WTC11 (cell line): ENCODE results near the gene SELENOS. TPM values are rescaled to one million over a fixed set of nuclear protein-coding genes. Genes with fewer than 3 reads are reported as not detected.

Experiments used
- ATAC-seq: fragments of 200-7000 bp; cut with Tn5 transposase; 2 replicates; pipeline ENCODE4 v1.10.0; 2021; ENCODE audit warnings: mild to moderate bottlenecking, moderate library complexity
- CTCF ChIA-PET: fragments of 300-600 bp; sonication (Branson Sonifier 250); formaldehyde crosslinking; loops from one replicate; lab custom pipeline; 2021; ENCODE audit warnings: antibody characterized with exemption; lab: Charles Lee
- POLR2A ChIA-PET: fragments of 350-600 bp; sonication (Branson Sonifier 250); formaldehyde crosslinking; loops from one replicate; lab custom pipeline; 2021; ENCODE audit warnings: antibody characterized with exemption; lab: Charles Lee
- DNase-seq: peaks from one replicate; pipeline ENCODE4 v3.0.0; 2021; ENCODE audit warnings: low spot score
- H3K27ac Mint-ChIP-seq: 2 replicates; pipeline ENCODE4 v1.8.0; 2021; ENCODE audit warnings: mixed read lengths
- H3K27me3 Mint-ChIP-seq: 2 replicates; pipeline ENCODE4 v1.8.0; 2021; ENCODE audit warnings: low read depth, mild to moderate bottlenecking, moderate library complexity, mixed read lengths
- H3K36me3 Mint-ChIP-seq: 2 replicates; pipeline ENCODE4 v1.8.0; 2021; ENCODE audit warnings: mixed read lengths
- H3K4me1 Mint-ChIP-seq: 2 replicates; pipeline ENCODE4 v1.8.0; 2022; ENCODE audit warnings: mixed read lengths
- H3K4me3 Mint-ChIP-seq: 2 replicates; pipeline ENCODE4 v1.8.0; 2021; ENCODE audit warnings: mild to moderate bottlenecking, moderate library complexity, mixed read lengths
- H3K9me3 Mint-ChIP-seq: 2 replicates; pipeline ENCODE4 v1.8.0; 2021; ENCODE audit warnings: mixed read lengths
- KAT7 ChIP-seq: sonication (generic); formaldehyde crosslinking; IDR thresholded peaks from 2 replicates; pipeline ENCODE4 v1.8.1; 2023; ENCODE audit warnings: missing genetic modification reagents, mild to moderate bottlenecking, borderline replicate concordance
- NR1H2 ChIP-seq: sonication (generic); formaldehyde crosslinking; IDR thresholded peaks from 2 replicates; pipeline ENCODE4 v1.9.0; 2021; ENCODE audit warnings: mild to moderate bottlenecking, moderate library complexity, missing genetic modification reagents
- NR3C1 ChIP-seq: sonication (generic); formaldehyde crosslinking; conservative IDR thresholded peaks from 2 replicates; pipeline ENCODE4 v1.8.1; 2023; ENCODE audit warnings: low read depth, mild to moderate bottlenecking, missing genetic modification reagents
- SMAD3 ChIP-seq: sonication (generic); formaldehyde crosslinking; IDR thresholded peaks from 2 replicates; pipeline ENCODE4 v1.8.0; 2022; ENCODE audit warnings: missing genetic modification reagents, mild to moderate bottlenecking, borderline replicate concordance
- SOX15 ChIP-seq: fragments of 250-450 bp; sonication (Bioruptor Pico); IDR thresholded peaks from 2 replicates; pipeline ENCODE4 v1.9.0; 2021; ENCODE audit warnings: mild to moderate bottlenecking
- TEAD1 ChIP-seq: sonication (generic); formaldehyde crosslinking; IDR thresholded peaks from 2 replicates; pipeline ENCODE4 v1.8.0; 2022; ENCODE audit warnings: mild to moderate bottlenecking, missing genetic modification reagents
- ZBTB21 ChIP-seq: sonication (generic); formaldehyde crosslinking; IDR thresholded peaks from 2 replicates; pipeline ENCODE4 v1.8.1; 2023; ENCODE audit warnings: mild to moderate bottlenecking, missing genetic modification reagents, borderline replicate concordance
- ZNF219 ChIP-seq: sonication (generic); formaldehyde crosslinking; IDR thresholded peaks from 2 replicates; pipeline ENCODE4 v1.8.0; 2023; ENCODE audit warnings: missing genetic modification reagents, mild to moderate bottlenecking, borderline replicate concordance
- total RNA-seq: library from RNA; stranded (reverse); gene quantifications from 3 replicates; pipeline ENCODE4 v1.2.3, GENCODE V29; 2021
- TF ChIP-seq, protein P1 (sequence below): sonication (generic); formaldehyde crosslinking; IDR thresholded peaks from 2 replicates; pipeline ENCODE4 v1.8.0; 2022; ENCODE audit warnings: missing genetic modification reagents
- TF ChIP-seq, protein P2 (sequence below): sonication (generic); formaldehyde crosslinking; IDR thresholded peaks from 2 replicates; pipeline ENCODE4 v1.8.1; 2023; ENCODE audit warnings: mild to moderate bottlenecking, missing genetic modification reagents
- TF ChIP-seq, protein P3 (sequence below): sonication (generic); formaldehyde crosslinking; IDR thresholded peaks from 2 replicates; pipeline ENCODE4 v1.8.1; 2022; ENCODE audit warnings: mild to moderate bottlenecking, moderate library complexity, missing genetic modification reagents
- TF ChIP-seq, protein P4 (sequence below): sonication (generic); formaldehyde crosslinking; conservative IDR thresholded peaks from 2 replicates; pipeline ENCODE4 v1.8.1; 2023; ENCODE audit warnings: mild to moderate bottlenecking, low read depth, missing genetic modification reagents, moderate library complexity
- TF ChIP-seq, protein P5 (sequence below): sonication (generic); formaldehyde crosslinking; IDR thresholded peaks from 2 replicates; pipeline ENCODE4 v1.8.1; 2022; ENCODE audit warnings: missing genetic modification reagents, borderline replicate concordance
- TF ChIP-seq, protein P6 (sequence below): sonication (generic); formaldehyde crosslinking; IDR thresholded peaks from 2 replicates; pipeline ENCODE4 v1.8.1; 2023; ENCODE audit warnings: mild to moderate bottlenecking, moderate library complexity, missing genetic modification reagents

Gene SELENOS
- total RNA-seq, 1 experiment from 2014 or later: 43.8 TPM

DNA sequence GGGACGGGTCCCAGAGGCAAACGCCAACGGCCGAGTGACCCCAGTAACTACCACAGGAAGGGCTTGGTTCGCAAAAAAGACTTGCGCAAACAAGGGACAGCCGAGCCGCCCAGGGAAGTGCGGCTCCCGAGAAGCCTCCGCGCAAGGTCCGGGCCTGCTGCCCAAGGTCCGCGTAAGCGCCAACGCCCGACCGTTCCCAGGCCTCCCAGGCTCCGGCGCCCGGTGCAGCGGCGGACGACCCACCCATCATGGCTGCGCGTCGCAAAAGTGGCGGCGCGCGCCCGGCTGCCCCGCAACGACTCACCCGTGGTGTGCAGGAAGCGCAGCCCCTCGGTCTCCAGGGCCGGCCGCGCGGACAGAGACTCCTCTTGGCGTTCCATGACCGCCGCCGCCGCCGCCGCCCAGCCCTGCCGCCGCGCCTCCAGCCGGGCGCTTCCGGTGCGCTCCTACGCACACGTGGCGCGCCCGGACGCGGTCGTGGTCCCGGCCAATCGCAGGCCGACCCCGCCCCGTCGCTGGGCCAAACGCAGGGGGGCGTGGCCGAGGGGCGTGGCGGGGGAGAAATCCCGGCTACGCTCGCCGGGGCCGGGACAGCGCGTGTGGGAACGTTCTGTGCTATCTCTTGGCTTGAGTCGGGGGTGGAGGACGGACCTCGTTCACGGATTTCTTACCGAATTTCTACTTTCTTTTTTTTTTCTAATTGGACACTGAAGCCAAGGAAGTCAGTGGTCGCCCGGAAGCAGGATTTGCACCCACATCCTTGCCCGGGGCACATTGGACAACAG, at the start of gene SELENOS (continued):
- TF ChIP-seq, protein P1, sequence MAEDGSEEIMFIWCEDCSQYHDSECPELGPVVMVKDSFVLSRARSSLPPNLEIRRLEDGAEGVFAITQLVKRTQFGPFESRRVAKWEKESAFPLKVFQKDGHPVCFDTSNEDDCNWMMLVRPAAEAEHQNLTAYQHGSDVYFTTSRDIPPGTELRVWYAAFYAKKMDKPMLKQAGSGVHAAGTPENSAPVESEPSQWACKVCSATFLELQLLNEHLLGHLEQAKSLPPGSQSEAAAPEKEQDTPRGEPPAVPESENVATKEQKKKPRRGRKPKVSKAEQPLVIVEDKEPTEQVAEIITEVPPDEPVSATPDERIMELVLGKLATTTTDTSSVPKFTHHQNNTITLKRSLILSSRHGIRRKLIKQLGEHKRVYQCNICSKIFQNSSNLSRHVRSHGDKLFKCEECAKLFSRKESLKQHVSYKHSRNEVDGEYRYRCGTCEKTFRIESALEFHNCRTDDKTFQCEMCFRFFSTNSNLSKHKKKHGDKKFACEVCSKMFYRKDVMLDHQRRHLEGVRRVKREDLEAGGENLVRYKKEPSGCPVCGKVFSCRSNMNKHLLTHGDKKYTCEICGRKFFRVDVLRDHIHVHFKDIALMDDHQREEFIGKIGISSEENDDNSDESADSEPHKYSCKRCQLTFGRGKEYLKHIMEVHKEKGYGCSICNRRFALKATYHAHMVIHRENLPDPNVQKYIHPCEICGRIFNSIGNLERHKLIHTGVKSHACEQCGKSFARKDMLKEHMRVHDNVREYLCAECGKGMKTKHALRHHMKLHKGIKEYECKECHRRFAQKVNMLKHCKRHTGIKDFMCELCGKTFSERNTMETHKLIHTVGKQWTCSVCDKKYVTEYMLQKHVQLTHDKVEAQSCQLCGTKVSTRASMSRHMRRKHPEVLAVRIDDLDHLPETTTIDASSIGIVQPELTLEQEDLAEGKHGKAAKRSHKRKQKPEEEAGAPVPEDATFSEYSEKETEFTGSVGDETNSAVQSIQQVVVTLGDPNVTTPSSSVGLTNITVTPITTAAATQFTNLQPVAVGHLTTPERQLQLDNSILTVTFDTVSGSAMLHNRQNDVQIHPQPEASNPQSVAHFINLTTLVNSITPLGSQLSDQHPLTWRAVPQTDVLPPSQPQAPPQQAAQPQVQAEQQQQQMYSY: peak; percentile 81

DNA sequence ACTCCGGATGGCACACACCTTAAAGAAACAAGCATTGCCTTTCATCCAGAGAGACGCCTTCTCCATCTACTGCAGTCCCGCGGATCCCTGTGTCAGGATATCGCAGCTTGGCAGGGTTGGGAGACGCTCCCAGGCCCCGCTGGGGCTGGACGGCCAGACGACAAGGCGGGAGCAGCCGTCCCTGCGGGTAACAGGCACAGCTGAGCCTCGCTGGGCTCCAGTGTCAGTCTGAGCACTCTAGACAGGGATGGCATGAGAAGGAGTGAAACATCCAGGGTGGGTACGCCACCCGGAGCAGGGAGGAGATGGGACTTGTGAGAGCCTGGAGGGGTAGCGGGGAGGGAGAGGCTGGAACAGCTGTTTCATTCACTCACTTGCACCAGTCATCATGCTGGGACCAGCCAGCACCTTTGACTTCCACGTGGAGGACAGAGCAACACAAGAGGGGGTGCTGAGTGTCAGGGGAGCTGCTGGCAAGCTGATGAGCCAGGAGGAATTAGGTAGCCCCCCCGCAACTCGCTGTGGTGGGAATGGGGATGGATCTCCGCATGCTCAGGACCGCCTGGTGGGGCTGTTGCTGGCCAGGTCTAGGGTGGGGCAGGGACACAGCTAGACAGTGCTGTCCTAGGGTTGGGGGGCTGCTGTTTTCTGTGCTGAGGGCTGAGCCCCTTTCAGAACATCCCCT, 49.3 kb upstream of the SELENOS start:
- DNase-seq (no peak), ATAC-seq (no peak)
- Mint-ChIP-seq H3K36me3 (no peaks in the 10 kb centered on the region), H3K27me3 (peaks cover 18% of the 10 kb centered on the region), H3K4me1 (no peaks in the 10 kb centered on the region), H3K27ac (no peak overlapping the region), H3K4me3 (no peak overlapping the region)
- POLR2A ChIA-PET: no interaction called here
- CTCF ChIA-PET: no interaction called here
- no peak for TF ChIP-seq KAT7
- TF ChIP-seq SOX15 (CRISPR knock-in tag): no peak
- TF ChIP-seq, protein P2, sequence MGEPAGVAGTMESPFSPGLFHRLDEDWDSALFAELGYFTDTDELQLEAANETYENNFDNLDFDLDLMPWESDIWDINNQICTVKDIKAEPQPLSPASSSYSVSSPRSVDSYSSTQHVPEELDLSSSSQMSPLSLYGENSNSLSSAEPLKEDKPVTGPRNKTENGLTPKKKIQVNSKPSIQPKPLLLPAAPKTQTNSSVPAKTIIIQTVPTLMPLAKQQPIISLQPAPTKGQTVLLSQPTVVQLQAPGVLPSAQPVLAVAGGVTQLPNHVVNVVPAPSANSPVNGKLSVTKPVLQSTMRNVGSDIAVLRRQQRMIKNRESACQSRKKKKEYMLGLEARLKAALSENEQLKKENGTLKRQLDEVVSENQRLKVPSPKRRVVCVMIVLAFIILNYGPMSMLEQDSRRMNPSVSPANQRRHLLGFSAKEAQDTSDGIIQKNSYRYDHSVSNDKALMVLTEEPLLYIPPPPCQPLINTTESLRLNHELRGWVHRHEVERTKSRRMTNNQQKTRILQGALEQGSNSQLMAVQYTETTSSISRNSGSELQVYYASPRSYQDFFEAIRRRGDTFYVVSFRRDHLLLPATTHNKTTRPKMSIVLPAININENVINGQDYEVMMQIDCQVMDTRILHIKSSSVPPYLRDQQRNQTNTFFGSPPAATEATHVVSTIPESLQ (CRISPR knock-in tag): no peak
- TF ChIP-seq, all 79 proteins: peak for 0
- H3K9me3 Mint-ChIP-seq: no peaks in the 10 kb centered on the region

DNA sequence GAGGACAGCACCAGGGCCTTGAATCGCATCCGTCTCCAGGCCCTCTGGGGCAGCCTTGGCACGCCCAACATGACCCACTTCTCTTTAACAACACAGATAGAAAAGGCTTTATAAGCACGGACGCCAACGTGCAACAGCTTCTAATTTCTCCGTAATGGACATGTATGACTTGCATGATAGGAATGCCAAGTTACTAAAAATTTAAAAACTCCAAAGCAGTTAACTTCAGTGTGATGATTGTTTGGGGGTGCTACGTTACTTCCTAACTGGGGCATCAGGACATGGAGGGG, 48.7 kb upstream of the SELENOS start:
- no peaks in the 10 kb centered on the region for H3K36me3 Mint-ChIP-seq
- ChIA-PET POLR2A (no interaction called here), CTCF (no interaction called here)
- H3K9me3 Mint-ChIP-seq: no peaks in the 10 kb centered on the region
- no peak for ATAC-seq
- no peak overlapping the region for H3K27ac Mint-ChIP-seq
- peaks cover 3% of the 10 kb centered on the region for H3K4me1 Mint-ChIP-seq
- peaks cover 13% of the 10 kb centered on the region for H3K27me3 Mint-ChIP-seq
- no peak for DNase-seq
- H3K4me3 Mint-ChIP-seq: no peak overlapping the region
- TF ChIP-seq, protein P3, sequence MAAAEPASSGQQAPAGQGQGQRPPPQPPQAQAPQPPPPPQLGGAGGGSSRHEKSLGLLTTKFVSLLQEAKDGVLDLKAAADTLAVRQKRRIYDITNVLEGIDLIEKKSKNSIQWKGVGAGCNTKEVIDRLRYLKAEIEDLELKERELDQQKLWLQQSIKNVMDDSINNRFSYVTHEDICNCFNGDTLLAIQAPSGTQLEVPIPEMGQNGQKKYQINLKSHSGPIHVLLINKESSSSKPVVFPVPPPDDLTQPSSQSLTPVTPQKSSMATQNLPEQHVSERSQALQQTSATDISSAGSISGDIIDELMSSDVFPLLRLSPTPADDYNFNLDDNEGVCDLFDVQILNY: no peak
- TF ChIP-seq, protein P4, sequence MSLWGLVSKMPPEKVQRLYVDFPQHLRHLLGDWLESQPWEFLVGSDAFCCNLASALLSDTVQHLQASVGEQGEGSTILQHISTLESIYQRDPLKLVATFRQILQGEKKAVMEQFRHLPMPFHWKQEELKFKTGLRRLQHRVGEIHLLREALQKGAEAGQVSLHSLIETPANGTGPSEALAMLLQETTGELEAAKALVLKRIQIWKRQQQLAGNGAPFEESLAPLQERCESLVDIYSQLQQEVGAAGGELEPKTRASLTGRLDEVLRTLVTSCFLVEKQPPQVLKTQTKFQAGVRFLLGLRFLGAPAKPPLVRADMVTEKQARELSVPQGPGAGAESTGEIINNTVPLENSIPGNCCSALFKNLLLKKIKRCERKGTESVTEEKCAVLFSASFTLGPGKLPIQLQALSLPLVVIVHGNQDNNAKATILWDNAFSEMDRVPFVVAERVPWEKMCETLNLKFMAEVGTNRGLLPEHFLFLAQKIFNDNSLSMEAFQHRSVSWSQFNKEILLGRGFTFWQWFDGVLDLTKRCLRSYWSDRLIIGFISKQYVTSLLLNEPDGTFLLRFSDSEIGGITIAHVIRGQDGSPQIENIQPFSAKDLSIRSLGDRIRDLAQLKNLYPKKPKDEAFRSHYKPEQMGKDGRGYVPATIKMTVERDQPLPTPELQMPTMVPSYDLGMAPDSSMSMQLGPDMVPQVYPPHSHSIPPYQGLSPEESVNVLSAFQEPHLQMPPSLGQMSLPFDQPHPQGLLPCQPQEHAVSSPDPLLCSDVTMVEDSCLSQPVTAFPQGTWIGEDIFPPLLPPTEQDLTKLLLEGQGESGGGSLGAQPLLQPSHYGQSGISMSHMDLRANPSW (CRISPR knock-in tag): no peak
- TF ChIP-seq TEAD1 (CRISPR knock-in tag): no peak
- no peak for TF ChIP-seq NR1H2 (CRISPR knock-in tag)
- TF ChIP-seq, protein P5, sequence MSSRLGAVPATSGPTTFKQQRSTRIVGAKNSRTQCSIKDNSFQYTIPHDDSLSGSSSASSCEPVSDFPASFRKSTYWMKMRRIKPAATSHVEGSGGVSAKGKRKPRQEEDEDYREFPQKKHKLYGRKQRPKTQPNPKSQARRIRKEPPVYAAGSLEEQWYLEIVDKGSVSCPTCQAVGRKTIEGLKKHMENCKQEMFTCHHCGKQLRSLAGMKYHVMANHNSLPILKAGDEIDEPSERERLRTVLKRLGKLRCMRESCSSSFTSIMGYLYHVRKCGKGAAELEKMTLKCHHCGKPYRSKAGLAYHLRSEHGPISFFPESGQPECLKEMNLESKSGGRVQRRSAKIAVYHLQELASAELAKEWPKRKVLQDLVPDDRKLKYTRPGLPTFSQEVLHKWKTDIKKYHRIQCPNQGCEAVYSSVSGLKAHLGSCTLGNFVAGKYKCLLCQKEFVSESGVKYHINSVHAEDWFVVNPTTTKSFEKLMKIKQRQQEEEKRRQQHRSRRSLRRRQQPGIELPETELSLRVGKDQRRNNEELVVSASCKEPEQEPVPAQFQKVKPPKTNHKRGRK (CRISPR knock-in tag): no peak
- no peak for TF ChIP-seq ZBTB21 (CRISPR knock-in tag)
- TF ChIP-seq ZNF219 (CRISPR knock-in tag): no peak
- TF ChIP-seq NR3C1 (CRISPR knock-in tag): no peak
- no peak for TF ChIP-seq SMAD3 (CRISPR knock-in tag)
- TF ChIP-seq, protein P6, sequence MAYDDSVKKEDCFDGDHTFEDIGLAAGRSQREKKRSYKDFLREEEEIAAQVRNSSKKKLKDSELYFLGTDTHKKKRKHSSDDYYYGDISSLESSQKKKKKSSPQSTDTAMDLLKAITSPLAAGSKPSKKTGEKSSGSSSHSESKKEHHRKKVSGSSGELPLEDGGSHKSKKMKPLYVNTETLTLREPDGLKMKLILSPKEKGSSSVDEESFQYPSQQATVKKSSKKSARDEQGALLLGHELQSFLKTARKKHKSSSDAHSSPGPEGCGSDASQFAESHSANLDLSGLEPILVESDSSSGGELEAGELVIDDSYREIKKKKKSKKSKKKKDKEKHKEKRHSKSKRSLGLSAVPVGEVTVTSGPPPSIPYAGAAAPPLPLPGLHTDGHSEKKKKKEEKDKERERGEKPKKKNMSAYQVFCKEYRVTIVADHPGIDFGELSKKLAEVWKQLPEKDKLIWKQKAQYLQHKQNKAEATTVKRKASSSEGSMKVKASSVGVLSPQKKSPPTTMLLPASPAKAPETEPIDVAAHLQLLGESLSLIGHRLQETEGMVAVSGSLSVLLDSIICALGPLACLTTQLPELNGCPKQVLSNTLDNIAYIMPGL (CRISPR knock-in tag): no peak
- TF ChIP-seq, protein P1: no peak
